Middle frontal gyrus (tissue), 1 donor: ENCODE data around the gene SESN2.

ENCODE experiments used
- DNase-seq: peaks from one replicate; pipeline ENCODE4 v3.0.0-alpha.2; 2015; ENCODE audit warnings: low spot score; ENCODE audit errors: extremely low spot score

Gene SESN2

GRCh38 chr1:28249013-28249865, 10.1 kb upstream of the SESN2 start:
- no peak for DNase-seq

DNA sequence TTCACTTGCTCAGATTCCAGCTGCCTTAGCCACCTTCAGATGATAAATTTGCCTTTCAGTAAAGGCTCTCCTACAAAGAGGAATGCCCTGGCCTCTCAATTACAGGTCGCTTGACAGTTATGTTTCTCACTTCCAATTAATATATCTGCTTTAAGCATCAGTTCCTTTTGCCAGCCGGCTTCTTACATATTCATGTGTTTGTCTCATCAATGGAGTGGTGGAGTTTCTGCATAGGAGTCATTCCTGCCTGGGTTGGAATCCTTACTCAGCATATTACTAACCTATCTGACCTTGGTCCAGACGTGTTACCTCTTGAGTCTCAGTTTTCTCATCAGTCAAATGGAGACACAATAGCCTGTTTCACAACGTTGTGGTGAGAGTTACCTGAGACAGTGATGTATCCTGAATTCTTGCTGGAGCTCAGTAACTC, 9.4 kb upstream of the SESN2 start:
- no peak for DNase-seq

DNA sequence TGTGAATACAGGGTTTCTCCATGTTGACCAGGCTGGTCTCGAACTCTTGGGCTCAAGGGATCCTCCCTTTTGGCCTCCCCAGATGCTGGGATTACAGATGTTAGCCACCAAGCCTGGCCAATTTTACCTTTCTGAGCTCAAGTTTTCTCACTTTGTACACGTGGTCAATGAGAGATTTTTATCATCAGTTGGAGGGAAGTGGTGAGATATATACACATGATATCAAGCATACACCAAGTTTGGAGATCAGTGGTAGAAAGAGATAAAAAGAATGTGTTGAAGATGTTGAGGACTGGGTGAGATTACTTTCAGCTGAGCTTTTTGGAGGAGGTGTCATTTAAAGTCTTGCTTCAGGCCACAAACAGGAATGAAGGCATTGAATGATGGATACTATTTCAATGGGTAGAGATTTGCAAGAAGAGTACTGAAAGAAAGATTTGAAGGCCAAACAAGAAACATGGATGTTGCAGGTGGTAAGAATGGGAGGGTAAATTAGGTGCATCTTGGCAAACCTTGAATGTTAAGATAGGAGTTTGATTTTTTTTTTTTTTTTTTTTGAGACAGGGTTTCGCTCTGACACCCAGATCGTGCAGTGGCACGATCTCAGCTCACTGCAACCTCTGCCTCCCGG, 3.0 kb upstream of the SESN2 start:
- DNase-seq, result no peak

- DNase-seq, result no peak
These were observed 1.6 kb upstream of the SESN2 start for GRCh38 chr1:28257736-28258135.

GRCh38 chr1:28258628-28259251, 578 bp upstream of the SESN2 start:
- no peak for DNase-seq

DNA sequence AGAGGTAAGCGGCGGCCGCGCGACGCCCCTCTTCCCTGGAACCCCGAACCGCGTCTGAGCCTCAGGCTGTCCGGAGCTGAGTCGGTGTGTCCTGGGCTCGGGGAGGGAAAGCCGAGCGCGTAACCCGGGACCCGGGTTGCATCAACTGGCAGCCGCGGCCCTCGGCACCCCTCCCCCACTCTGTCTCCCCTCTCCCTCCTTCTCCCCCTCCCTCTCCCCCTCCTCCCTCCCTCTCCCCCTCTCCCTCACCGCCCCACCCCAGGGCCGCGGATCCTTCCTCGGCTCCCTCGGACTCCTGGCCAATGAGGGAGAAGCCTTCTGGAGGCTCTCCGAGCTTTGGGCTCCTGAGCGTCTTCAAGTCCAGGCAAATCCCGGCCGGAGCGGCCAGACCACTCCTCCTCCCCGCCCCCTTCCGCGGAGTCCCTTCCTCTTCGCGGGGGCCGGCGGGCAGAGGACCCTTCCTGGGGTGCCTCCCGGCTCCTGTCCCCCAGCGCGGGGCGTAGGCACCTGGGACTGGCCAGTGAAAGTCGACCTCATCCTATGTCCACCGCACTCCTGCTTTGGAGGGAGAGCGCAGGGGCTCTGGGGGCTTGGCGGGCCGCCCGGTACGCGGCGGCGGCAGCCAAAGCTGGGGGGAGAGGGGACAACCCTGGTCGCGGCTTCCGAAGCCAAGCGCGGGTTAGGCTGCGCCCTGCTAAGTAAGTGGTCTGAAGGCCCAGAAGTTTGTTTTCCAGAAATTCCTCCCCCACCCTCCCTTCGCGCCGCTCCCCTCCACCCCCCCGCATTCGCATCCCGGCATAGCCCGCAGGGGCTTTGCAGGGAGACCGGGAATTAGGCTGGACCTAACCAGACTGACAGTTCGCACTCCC, 850 bp downstream of the SESN2 start:
- DNase-seq, result no peak

DNA sequence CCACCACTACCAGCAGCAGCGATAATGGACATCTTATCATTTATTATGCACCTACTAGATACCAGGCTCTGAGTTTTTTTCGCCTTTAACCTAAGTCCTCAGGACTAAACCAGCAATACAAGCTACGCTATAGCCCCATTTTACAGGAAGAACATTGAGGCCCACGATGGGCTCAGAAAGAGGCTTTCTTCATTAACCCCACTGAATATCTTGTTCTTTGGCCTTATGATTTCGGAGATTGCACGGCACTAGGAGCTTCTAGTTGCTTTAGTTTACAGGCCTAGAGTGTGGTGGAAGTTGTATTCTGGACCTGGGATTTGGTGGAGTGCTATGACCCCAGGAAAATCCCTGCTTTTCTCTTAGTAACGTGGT, 1.5 kb downstream of the SESN2 start:
- DNase-seq, result no peak

GRCh38 chr1:28264897-28265296, 5.6 kb downstream of the SESN2 start:
- no peak for DNase-seq

- DNase-seq, result no peak
These were observed 6.3 kb downstream of the SESN2 start for GRCh38 chr1:28265577-28265976.

DNA sequence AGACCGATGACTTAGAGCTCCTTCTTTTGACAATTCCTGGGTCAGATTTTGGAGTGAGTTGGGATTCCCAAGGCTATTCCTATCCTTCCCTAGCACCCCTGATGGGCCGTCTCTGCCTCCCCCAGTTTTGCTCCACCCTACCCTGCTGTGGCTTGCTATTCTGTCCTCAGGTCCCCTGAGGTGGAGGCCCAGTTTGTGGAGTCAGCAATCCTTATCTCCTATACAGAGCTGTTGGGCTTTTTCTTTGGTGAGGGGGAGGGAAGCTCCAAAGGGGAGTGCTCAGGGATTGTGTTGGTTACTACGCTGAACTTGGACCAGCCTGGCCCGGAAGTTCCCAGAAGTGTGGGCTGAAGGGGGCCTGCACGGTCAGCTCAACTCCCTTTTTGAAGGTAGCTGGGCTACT, 7.6 kb downstream of the SESN2 start:
- no peak for DNase-seq

DNA sequence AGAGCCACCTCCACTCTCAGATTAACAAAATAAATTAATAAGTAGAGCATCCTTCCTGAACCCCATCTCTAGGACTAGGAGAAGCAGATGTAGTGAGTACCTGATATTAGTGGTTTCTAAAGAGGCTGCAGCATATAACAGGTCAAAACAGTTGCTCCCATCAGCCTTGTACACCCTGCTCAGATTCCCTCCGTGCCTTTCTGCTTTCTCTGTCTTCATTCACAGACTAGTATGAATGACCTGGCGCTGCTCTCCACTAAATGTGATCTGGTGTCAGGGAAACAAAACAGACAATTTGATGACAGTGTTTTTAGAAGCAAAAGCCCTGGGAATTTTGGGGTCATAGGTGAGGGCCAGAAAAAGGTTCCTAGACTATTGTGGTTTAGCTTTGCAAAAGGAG, 8.3 kb downstream of the SESN2 start:
- DNase-seq, result no peak

DNA sequence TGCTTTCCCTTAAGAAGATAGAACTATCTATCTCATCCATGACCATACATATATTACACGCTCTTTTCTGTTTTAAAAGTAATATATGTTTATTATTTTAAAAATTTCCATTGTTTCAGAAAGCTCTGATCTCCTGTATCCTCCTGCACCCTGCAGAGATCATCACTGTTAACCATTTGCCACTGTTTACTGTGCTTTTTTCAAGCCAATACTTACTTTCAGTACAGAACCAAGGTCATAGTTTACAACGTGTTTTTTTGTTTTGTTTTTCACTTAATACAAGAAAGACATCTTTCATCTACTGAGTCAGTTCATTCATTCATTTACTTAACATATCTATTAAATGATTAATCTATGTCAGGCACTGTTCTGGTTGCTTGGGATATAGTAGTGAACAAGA, 10.2 kb downstream of the SESN2 start:
- DNase-seq, result no peak

GRCh38 chr1:28272215-28272852, 13.0 kb downstream of the SESN2 start:
- DNase-seq, result no peak

DNA sequence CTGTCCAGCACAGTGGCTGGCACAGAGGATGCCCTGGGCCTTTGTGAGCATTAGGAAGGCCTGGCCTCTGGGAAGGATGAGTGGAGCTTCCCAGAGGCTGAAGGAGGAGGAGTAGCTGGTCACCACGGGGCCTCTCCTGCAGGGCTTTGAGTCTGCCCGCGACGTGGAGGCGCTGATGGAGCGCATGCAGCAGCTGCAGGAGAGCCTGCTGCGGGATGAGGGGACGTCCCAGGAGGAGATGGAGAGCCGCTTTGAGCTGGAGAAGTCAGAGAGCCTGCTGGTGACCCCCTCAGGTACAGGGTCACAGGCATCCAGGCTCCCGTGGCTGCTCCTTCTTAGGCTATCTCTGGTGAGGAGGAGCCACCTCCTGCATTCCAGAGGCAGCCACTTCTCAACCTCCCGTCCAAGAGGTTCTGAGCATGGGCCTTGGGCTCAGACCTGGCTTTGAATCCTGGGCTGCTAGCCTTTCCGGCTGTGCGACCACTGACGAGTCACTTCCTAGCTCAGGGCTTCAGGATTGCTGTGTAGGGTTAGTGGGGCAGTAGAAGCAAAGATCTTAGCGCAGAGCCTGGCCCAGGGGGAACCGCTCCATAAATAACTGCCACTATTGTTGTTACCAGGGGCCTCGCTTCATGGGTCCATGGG, 14.0 kb downstream of the SESN2 start:
- no peak for DNase-seq

DNA sequence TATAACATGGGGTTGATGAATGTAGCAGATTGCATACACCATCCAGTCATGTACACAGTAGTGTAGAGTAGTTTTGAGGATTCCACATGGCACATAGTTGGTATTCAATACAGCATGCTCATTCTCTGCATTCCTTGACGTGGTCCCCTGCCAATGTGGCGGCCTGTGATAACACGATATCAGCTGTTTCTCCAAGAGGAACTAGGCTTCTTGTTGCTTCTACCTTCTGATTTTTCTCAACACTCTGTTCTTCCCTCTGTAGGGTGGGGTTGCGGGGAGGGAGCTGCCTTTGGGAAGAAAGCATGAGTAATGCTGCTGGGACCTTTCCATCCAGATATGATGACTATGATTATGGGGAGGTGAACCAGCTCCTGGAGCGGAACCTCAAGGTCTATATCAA, 19.4 kb downstream of the SESN2 start:
- no peak for DNase-seq

GRCh38 chr1:28279721-28280120, 20.4 kb downstream of the SESN2 start:
- DNase-seq, result no peak

DNA sequence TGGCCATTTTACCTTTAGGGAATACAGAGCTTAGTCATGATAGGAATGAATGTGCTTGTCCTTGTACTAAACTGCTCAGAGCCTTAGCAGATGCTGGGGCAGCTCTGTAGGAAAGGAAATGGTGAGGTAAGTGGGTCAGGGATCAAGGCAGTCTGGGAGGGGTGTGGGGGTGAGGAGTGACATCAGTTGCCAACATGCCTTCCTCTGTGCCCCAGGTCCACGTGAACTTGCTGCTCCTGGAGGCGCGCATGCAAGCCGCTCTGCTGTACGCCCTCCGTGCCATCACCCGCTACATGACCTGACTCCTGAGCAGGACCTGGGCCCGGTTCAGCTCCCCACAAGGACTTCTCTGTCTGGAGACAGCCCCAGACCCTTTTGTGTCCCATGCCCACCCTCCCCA, 21.2 kb downstream of the SESN2 start:
- DNase-seq, result no peak

- DNase-seq, result no peak
These were observed 21.7 kb downstream of the SESN2 start for GRCh38 chr1:28280977-28281381.

- DNase-seq, result no peak
These were observed 22.5 kb downstream of the SESN2 start for GRCh38 chr1:28281608-28282425.
